Measurements from ENCODE around the gene SYCP1.

- TF ChIP-seq CTCF (IDR thresholded peaks at IDR 0.05) (peak; percentile 75 to 86 (median 84)), POLR2A (IDR thresholded peaks at IDR 0.05) (no peak)
These were observed 124.7 kb downstream of the SYCP1 start for GRCh38 chr1:114979278-114979891.

All from uterus (tissue), 2 donors.